ENCODE measurements around the gene USH1C. TPM values are rescaled to one million over a fixed set of nuclear protein-coding genes. Genes with fewer than 3 reads are reported as not detected.

Gene USH1C
- total and polyA plus RNA-seq, 9 donors = 0.25 to 1.2 (median 1.00) TPM; not detected in 5

DNA sequence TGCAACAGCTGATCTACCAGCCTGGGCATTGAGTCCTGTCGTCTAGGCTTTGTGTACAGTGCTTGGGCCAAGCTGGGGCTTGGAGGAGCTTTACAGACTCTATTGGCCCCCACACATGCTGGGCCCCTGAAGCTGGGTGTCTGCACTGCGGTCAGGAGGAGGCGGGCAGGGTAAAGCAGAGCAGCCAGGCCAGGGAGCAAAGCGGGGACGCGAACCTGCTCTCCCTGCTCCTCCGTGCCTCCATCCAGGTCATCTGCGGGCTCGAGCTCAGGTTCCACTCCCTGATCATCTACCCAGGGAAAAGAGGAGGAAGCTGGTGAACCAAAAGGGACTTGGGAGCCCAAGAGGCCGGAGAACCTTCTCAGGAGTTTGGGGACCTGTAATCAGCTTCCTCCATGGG is 27.0 kb downstream of the USH1C start:
- H3K27me3 ChIP-seq = no peaks in the 10 kb centered on the region
- no peak overlapping the region for H3K27ac ChIP-seq
- H3K4me3 ChIP-seq = no peak overlapping the region
- H3K4me1 ChIP-seq (ENCODE audit: insufficient read depth) = no peaks in the 10 kb centered on the region
- TF ChIP-seq EP300 (IDR thresholded peaks at IDR 0.05) = no peak
- no peak for TF ChIP-seq POLR2A (IDR thresholded peaks at IDR 0.05)
- TF ChIP-seq, protein P1, sequence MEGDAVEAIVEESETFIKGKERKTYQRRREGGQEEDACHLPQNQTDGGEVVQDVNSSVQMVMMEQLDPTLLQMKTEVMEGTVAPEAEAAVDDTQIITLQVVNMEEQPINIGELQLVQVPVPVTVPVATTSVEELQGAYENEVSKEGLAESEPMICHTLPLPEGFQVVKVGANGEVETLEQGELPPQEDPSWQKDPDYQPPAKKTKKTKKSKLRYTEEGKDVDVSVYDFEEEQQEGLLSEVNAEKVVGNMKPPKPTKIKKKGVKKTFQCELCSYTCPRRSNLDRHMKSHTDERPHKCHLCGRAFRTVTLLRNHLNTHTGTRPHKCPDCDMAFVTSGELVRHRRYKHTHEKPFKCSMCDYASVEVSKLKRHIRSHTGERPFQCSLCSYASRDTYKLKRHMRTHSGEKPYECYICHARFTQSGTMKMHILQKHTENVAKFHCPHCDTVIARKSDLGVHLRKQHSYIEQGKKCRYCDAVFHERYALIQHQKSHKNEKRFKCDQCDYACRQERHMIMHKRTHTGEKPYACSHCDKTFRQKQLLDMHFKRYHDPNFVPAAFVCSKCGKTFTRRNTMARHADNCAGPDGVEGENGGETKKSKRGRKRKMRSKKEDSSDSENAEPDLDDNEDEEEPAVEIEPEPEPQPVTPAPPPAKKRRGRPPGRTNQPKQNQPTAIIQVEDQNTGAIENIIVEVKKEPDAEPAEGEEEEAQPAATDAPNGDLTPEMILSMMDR (IDR thresholded peaks at IDR 0.05) = no peak
- 88 to 94% (median 92%) methylated on average over 10 of the region's 10 CpGs for WGBS, 3 donors
- no peaks in the 10 kb centered on the region for H3K36me3 ChIP-seq
- H3K9me3 ChIP-seq = no peaks in the 10 kb centered on the region
- intact Hi-C loops (cut with DNase I) = no loop called here
- no peak for DNase-seq

DNA sequence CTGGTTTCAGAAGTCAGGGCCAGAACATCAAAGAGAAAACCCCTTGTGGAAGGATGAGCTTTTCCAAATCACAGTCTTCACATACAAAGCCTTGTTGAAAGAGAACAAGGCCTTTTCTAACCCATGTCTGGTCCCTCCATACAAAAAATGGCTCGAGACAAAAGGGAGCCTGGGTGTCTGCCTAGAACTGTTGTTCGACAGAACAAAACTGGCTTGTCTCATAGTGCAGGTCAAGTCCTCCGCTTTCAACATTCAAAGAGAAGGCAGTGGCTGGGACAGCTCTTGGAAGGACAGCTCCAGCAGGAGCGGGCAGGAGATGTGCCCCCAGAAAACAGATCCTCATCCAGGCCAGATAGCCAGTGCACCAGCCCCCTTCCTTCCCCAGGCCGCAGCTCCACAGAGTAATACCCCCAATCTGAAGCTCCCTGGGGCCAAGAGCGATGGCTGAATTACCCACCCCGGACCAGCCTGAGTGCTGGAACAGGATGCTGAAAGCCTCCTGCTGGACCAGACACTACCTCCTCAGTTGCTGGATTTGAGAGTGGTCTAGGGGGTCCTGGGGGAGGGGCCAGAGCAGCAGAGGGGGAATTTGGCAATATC is 27.6 kb downstream of the USH1C start:
- TF ChIP-seq POLR2A (IDR thresholded peaks at IDR 0.05) = no peak
- TF ChIP-seq, protein P1 (IDR thresholded peaks at IDR 0.05) = no peak
- Histone ChIP-seq H3K4me1 (ENCODE audit: insufficient read depth) (no peaks in the 10 kb centered on the region), H3K4me3 (no peak overlapping the region), H3K27ac (no peak overlapping the region), H3K27me3 (no peaks in the 10 kb centered on the region), H3K36me3 (no peaks in the 10 kb centered on the region), H3K9me3 (no peaks in the 10 kb centered on the region)
- 92 to 97% (median 92%) methylated on average over 7 of the region's 7 CpGs for WGBS, 3 donors
- DNase-seq = no peak
- intact Hi-C loops (cut with DNase I) = no loop called here

DNA sequence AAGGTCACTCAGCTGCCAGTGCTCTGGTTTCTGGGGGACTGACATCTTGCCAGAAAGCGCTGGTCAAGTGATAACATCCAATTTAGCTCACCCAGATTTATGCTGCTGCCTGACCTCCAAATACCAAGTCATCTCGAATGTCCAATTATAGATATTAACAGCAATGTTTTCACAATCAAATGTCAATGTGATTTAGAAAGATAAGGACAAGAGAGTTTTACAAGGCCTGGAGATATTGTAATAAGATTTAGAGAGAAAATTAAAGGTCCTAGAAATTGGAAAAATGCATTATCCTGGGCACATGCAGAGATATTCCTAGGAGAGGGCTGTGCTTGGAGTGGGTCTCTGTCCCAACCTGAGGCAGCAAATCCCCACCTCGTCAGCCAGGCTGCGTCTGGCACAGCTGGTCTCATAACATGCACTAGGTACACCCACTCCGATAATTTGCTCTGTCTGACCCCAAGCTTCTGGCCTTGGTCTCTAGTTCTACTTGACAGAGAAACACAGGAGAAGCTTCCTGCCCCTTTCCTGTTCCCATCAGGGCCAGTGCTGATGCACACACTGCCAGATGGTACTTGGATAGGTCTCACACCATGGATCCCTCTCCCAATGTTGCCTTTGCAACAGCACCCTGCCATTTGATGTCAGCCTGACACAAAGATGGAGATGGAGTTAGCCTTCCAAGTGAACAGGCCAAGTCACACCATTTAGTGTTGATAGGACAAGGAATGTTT is 28.6 kb downstream of the USH1C start:
- Histone ChIP-seq H3K4me1 (ENCODE audit: insufficient read depth) (no peaks in the 10 kb centered on the region), H3K27ac (no peak overlapping the region), H3K36me3 (no peaks in the 10 kb centered on the region), H3K9me3 (no peaks in the 10 kb centered on the region), H3K27me3 (no peaks in the 10 kb centered on the region), H3K4me3 (no peak overlapping the region)
- no peak for DNase-seq
- no peak for TF ChIP-seq POLR2A (IDR thresholded peaks at IDR 0.05)
- TF ChIP-seq EP300 (IDR thresholded peaks at IDR 0.05) = no peak
- TF ChIP-seq, protein P1 (IDR thresholded peaks at IDR 0.05) = no peak
- 35 to 38% (median 38%) methylated on average over 5 of the region's 5 CpGs for WGBS, 3 donors
- intact Hi-C loops (cut with DNase I) = no loop called here

DNA sequence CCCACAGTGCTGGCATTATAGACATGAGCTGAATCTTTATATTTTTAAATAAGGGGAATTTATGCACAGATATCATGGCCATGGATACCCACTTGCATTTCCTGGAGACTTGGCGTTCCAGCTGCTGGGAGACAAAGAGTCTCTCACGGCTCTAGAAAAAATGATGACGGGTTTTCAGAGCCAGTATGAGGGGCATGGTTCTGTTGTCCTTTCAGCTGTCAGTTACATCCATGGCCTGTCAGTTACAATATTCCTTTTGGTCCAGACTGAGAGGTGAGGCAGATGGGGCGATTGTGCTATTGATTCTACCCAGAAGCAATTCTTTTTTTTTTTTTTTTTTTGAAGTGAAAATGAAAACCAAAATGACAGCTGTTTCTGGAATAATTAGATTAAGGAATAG is 29.7 kb downstream of the USH1C start:
- no peaks in the 10 kb centered on the region for H3K27me3 ChIP-seq
- no peak overlapping the region for H3K4me3 ChIP-seq
- H3K9me3 ChIP-seq = no peaks in the 10 kb centered on the region
- H3K36me3 ChIP-seq = no peaks in the 10 kb centered on the region
- no peaks in the 10 kb centered on the region for H3K4me1 ChIP-seq (ENCODE audit: insufficient read depth)
- intact Hi-C loops (cut with DNase I) = no loop called here
- no peak overlapping the region for H3K27ac ChIP-seq
- TF ChIP-seq POLR2A (IDR thresholded peaks at IDR 0.05) = no peak
- TF ChIP-seq, protein P1 (IDR thresholded peaks at IDR 0.05) = no peak
- TF ChIP-seq EP300 (IDR thresholded peaks at IDR 0.05) = no peak
- 67 to 80% (median 80%) methylated on average over 4 of the region's 4 CpGs for WGBS, 3 donors
- no peak for DNase-seq

Data from ovary (tissue), 9 donors.